HG03064 (cell line): ENCODE results near the gene FASN.

Experiments
- ATAC-seq: cut with Tn5 transposase; IDR thresholded peaks from one replicate; pipeline ENCODE4 v1.9.1; 2021; ENCODE audit warnings: low read depth; ENCODE audit not compliant: unreplicated experiment

The FASN gene

DNA sequence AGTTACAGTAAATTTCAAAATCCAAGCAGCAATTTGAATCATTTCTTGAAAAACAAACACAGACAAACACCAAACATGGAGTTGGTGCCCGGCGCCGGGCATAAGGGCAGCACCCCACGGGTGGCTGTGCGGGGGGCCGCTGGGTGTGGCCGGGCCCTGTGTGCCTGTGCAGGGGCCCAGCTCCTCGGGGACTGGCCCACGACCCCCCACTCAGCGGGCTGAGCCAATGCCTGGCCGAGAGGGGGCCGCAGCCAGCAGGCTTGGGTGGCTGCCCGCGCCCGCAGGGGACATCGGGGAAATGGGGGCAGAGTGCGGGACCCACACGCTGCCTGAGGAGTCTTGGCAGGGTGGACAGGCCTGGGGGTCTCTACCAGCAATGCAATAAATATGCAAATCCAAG lies 19.6 kb downstream of the FASN start:
- ATAC-seq: no peak

- no peak for ATAC-seq
Observed at GRCh38 chr17:82077617-82078358, 20.2 kb downstream of the FASN start.

DNA sequence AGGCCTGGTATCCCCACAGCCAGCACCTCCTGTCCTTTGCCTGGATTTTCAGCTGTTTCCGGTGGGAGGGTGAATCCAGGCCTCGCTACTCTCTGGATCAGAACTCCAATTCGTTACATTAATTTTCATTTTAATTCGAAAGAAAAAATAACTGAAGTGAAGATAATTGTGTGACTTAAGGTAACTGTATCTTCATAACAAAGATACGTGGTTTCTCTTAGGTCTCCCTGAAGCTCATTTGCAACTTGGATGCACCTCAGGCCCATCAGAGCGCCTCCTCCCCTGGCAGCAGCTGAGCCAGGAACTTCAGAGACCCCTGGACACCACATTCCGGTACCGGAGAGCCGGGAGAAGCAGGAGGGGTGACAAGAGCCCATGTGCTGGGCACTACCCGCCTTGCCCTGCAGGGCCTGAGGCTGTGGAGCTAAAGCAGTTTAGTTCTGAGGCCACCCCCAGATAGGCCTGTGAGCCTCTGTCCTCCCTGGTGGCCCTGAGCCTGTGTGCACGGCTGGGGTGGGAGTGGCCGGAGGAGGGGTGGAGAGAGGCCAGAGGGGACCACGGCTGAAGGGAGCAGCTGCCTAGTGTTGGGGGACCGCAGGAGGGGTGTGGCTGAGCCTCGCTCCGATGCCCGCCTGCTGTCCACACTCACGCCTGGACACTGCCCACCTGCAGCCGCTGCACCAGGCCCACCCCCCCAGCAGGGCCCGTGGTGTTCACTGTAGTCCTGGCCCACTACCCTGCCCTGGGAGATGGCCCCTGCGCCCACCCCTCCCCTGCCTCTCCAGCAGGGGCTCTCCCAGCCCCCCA lies 21.0 kb downstream of the FASN start:
- ATAC-seq: no peak

- no peak for ATAC-seq
Observed at GRCh38 chr17:82076018-82076784, 21.8 kb downstream of the FASN start.

DNA sequence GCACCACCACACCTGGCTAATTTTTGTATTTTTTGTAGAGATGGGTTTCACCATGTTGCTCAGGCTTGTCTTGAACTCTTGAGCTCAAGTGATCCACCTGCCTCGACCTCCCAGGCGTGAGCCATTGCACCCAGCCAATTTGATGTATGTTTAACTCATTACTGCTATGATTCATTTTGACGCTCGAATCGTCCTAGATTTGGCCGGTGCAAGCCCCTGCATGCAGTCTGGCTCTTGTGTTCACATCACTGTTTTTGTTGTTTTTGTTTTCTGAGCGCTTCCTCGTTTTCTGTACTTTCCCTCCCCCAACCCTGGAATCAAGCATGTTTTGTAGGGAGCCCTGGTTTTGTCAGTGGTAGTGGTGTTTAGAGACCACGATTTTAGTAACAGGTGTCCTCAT lies 24.6 kb downstream of the FASN start:
- no peak for ATAC-seq

- ATAC-seq: no peak
Observed at GRCh38 chr17:82072827-82073226, 25.2 kb downstream of the FASN start.

GRCh38 chr17:82070611-82071010 lies 27.4 kb downstream of the FASN start:
- ATAC-seq: no peak

GRCh38 chr17:82065638-82066303 lies 32.3 kb downstream of the FASN start, which contains the start of gene DUS1L:
Gene DUS1L (minus strand): TSS chr17:82065804. CDS start chr17:82065059, 745 bp downstream.
- no peak for ATAC-seq

DNA sequence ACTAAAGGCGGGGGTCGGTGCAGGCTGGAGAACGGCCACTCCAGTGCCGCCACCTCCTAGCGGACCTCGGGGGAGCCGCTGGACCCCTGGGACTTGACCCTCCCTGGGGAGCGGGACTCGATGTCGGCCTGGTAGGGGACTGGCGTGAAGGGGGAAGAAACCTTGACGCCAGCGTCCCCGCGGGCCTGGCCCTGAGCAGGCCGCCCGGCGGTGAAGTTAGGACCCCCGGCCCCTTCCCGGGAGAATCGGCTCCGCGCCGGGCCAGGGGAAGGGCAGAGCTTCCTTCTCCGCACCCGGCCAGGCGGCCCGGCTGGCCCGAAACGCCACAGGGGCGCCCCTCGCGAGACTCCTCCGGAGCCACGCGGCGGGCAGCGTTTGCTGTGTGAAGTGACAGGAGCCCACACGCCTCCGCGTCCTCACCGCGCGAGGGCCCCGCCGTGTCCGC lies 32.8 kb downstream of the FASN start:
- no peak for ATAC-seq

DNA sequence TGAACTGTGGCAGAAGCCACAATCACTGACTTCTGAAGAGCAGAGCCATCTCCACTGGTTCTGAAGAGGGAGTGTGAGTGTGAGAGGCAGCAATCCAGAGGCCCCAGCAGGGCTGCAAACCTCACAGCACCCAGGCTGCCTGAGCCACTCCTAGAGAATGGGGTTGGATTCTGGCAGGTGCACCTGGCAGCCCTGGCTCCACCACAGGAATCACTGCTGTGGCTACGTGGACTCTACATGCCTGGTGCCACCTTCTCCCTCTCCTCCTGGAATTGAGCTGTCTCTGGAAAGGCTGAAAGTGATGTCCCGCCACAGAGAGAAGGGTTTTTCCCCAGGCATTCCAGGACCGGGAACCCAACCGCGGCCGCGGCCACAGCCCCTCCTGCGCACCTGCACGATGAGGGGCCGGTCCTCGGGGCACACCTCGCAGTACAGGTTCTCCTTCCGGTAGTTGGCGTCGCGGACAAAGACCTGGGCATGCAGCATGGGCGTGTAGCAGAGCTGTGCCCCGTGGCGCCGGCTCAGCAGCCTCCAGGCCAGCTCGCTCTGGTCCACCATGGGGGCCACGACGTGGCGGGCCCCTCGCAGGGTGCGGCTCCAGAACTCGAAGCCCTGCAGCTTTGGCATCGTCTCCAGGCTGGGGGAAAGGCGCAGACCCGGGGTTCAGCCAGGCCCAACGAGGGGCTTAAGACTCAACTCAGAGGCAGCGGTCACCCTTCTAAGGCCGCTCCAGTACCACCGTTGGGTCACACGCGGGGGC lies 33.4 kb downstream of the FASN start:
- ATAC-seq: no peak

GRCh38 chr17:82063424-82064415 lies 34.3 kb downstream of the FASN start:
- no peak for ATAC-seq

DNA sequence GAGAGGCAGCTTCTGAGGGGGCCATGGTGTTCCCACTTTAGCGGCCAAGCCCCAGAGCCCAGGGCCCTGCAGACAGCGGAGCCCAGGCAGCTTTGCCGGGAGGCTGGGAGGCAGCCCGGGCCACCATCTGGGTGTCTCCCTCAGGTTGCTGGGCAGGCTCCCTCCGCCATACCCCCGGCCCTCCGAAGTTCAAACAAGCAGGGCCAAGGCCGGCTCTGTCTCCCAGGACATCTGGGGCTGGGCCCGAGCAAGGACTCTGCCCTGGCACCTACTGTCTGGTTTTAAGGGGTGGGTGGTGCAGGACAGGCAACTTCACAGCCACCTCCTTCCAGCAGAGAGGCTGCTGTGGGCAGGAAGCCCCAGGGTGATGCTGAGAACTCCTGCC lies 35.1 kb downstream of the FASN start:
- no peak for ATAC-seq

DNA sequence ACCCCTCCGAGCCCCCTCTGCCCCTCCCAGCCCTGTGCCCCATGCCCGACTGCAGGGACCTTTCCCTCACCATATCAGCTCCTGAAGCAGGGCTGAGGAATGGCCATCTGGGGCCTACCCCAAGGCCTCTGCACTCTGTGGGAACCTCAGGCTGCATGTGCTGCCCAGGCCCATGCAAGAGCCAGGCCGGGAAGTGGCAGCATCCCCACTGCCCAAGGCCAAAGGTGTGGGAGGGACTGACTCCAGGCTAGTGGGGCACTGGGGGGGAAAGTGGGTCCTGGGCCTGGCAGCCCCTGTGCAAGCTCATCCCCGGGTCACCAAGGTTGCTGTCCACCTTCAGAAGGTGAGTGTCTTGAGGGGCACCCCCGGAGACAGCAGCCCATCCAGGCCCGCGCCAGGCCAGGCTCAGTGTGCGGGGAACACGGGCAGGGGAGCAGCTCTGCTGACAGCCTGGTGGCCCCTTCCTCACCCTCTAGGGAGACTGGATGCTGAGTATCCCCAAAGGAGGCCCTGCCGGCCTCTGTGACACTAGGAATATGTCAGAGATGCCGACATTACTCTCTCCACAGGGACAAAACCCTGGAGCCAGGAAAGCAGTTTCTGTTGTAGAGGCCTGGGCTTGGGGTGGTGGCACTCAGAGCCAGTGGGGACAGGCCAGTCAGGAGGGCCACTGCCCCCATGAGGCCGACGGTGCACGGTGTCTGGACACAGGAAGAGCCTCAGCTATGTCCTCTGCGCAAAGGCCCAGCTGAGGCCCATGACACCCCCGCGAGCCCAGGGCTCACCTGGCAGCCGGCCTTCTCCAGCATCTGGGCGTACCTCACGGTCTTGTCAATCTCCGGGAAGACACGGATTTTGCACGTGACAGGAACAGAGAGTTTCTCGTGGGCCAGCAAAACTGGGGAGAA lies 35.7 kb downstream of the FASN start:
- no peak for ATAC-seq

DNA sequence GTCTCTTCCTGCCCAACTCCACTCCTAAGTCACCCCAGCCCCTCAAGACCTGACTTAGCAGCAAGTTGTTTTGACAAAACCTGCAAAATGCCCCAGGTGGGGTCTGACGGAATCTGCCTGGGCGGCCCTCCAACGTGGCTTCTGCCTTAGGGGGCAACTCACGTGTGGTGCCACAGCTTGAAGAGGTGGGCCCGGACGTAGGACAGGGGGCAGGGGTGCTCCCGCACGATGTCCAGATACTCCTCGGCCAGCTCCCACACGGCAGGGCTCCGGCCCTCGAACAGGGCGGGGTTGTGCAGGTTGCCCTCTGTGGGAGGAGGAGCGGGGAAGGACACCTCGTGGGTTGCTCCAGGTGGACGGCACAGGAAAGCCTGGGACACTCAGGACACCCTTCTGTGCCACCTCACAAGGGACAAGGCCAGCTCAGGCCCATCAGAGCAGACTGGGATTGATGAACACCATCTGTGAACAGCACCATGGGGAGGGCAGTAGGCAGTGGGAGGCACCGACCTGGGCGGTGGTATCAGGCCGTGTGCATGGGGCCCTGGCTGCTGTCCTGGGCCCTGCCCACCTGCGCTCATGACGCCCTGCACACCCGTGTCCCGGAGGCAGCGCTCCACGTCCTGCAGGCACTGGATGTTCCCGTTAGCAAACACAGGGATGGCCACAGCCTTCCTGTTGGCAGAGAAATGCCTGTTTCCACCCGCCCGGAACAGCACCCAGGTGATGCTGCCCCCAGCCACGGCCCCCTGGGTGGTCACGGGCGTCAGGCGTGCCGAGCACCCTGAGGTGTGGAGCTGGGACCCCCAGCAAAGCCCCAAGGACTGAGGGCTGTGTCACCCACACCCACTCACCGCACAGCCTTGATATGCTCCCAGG lies 36.8 kb downstream of the FASN start:
- no peak for ATAC-seq

- no peak for ATAC-seq
Observed at GRCh38 chr17:82060614-82061013, 37.4 kb downstream of the FASN start.

DNA sequence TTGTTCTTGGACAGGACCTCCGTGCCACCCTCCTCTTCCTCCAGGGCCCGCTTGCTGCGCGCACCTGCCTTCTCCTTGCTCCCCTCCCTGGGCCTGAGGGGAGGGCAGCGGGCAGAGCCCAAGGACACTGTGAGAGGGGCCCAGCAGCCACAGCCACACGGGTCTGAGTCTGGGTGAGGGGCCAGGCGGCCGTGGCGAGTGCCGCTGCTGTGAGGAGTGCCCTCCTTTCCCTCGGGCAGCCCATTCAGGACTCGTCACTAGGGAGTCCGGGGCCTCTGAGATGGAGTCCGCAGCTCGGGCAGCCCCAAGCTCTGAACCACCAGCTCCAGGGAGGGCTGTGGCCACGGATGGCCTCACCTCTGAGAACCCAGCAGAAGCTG lies 38.0 kb downstream of the FASN start:
- ATAC-seq: no peak
